Measurements from ENCODE around the gene GDF10.

GRCh38 chr10:47330366-47330765, 30.4 kb downstream of the GDF10 start:
- no peak for TF ChIP-seq CTCF (IDR thresholded peaks at IDR 0.05)
- TF ChIP-seq ZFX (IDR thresholded peaks at IDR 0.05; ENCODE audit: borderline replicate concordance), result no peak
